PC-3 (cell line): ENCODE measurements around the gene THAP4. TPM values are rescaled to one million over a fixed set of nuclear protein-coding genes. Genes with fewer than 3 reads are reported as not detected.
A peak's percentile ranks its signal among the peaks of the same experiment; 100 is the strongest.

ENCODE experiments used
- ATAC-seq: fragments of 200-7000 bp; cut with Tn5 transposase; 2 replicates; pipeline ENCODE4 v1.9.1; 2020; ENCODE audit warnings: mild to moderate bottlenecking, moderate library complexity
- BruUV-seq: library from RNA; stranded (reverse); fragments of 400-500 nt; replicated peaks from 2 replicates; lab custom pipeline; 2021; lab: Mats Ljungman, UMichigan
- CTCF ChIA-PET: fragments of 300-600 bp; sonication (Branson Sonifier 250); formaldehyde crosslinking; loops from one replicate; lab custom pipeline; 2022; ENCODE audit warnings: antibody characterized with exemption; lab: Charles Lee
- POLR2A ChIA-PET: fragments of 300-600 bp; sonication (Branson Sonifier 250); formaldehyde crosslinking; loops from one replicate; lab custom pipeline; 2022; ENCODE audit warnings: antibody characterized with exemption; ENCODE audit not compliant: unreplicated experiment; lab: Charles Lee
- DNase-seq: peaks from one replicate; pipeline ENCODE4 v3.0.0-alpha.2; 2015
- H2AFZ ChIP-seq: fragments of 300-600 bp; sonication (generic); 2 replicates; pipeline ENCODE4 v1.6.0; 2016; ENCODE audit warnings: antibody characterized with exemption, low read length
- H3F3A ChIP-seq: fragments of 300-600 bp; sonication (generic); one replicate; pipeline ENCODE4 v1.6.0; 2017; ENCODE audit warnings: antibody characterized with exemption, low read length, control low read depth, mild to moderate bottlenecking; ENCODE audit not compliant: unreplicated experiment
- H3K27ac ChIP-seq: fragments of 300-600 bp; sonication (generic); 2 replicates; pipeline ENCODE4 v1.5.1; 2016; ENCODE audit warnings: mild to moderate bottlenecking, low read length
- H3K27me3 ChIP-seq: fragments of 300-600 bp; sonication (generic); 2 replicates; pipeline ENCODE4 v1.6.1; 2016; ENCODE audit warnings: low read length, mixed read lengths
- H3K36me3 ChIP-seq: fragments of 300-600 bp; sonication (generic); 2 replicates; pipeline ENCODE4 v1.6.1; 2016; ENCODE audit warnings: low read depth, mixed run types, low read length, mixed read lengths
- H3K4me1 ChIP-seq: fragments of 300-600 bp; sonication (generic); 2 replicates; pipeline ENCODE4 v1.5.1; 2016; ENCODE audit warnings: low read length; ENCODE audit not compliant: insufficient read depth
- H3K4me2 ChIP-seq: fragments of 300-600 bp; sonication (generic); 2 replicates; pipeline ENCODE4 v1.6.0; 2016; ENCODE audit warnings: low read length
- H3K4me3 ChIP-seq: fragments of 300-600 bp; sonication (generic); 2 replicates; pipeline ENCODE4 v1.5.1; 2016; ENCODE audit warnings: mild to moderate bottlenecking, low read length, mixed read lengths
- H3K79me2 ChIP-seq: fragments of 300-600 bp; sonication (generic); 2 replicates; pipeline ENCODE4 v1.6.1; 2017; ENCODE audit warnings: low read length, mixed read lengths
- H3K9ac ChIP-seq: fragments of 300-600 bp; sonication (generic); 2 replicates; pipeline ENCODE4 v1.6.0; 2016; ENCODE audit warnings: mild to moderate bottlenecking, low read length
- H3K9me2 ChIP-seq: fragments of 300-600 bp; sonication (generic); replicated peaks from 2 replicates; pipeline ENCODE4 v1.6.1; 2016; ENCODE audit warnings: mixed run types, low read length, mixed read lengths
- H3K9me3 ChIP-seq: fragments of 300-600 bp; sonication (generic); 2 replicates; pipeline ENCODE4 v1.6.1; 2016; ENCODE audit warnings: low read length, mixed read lengths
- H4K20me1 ChIP-seq: fragments of 300-600 bp; sonication (generic); 2 replicates; pipeline ENCODE4 v1.6.1; 2016; ENCODE audit warnings: low read length, mixed read lengths
- EZH2 ChIP-seq: fragments of 300-600 bp; sonication (generic); IDR thresholded peaks from one replicate; pipeline ENCODE4 v1.6.1; 2017; ENCODE audit warnings: antibody characterized with exemption, mild to moderate bottlenecking, low read length; ENCODE audit not compliant: unreplicated experiment
- EZH2phosphoT487 ChIP-seq: fragments of 300-600 bp; sonication (generic); IDR thresholded peaks from 2 replicates; pipeline ENCODE4 v1.6.1; 2018; ENCODE audit warnings: mild to moderate bottlenecking, antibody characterized with exemption, low read length, borderline replicate concordance
- intact Hi-C: fragments of 100-400 bp; cut with micrococcal nuclease; formaldehyde crosslinking; loops from 2 replicates; pipeline ENCODE4 v1.9.0; 2023
- total RNA-seq: library from RNA; depleted of rRNA; stranded (reverse); fragments of >200 nt; gene quantifications from 2 replicates; pipeline ENCODE4 v1.2.3, GENCODE V29; 2014
- TF ChIP-seq, protein P1 (sequence below): fragments of 300-600 bp; sonication (generic); conservative IDR thresholded peaks from 2 replicates; pipeline ENCODE4 v1.5.1; 2017; ENCODE audit warnings: antibody characterized with exemption, low read depth, mild to moderate bottlenecking, low read length

Gene THAP4
- total RNA-seq, 1 experiment from 2014 or later = 75.1 TPM

DNA sequence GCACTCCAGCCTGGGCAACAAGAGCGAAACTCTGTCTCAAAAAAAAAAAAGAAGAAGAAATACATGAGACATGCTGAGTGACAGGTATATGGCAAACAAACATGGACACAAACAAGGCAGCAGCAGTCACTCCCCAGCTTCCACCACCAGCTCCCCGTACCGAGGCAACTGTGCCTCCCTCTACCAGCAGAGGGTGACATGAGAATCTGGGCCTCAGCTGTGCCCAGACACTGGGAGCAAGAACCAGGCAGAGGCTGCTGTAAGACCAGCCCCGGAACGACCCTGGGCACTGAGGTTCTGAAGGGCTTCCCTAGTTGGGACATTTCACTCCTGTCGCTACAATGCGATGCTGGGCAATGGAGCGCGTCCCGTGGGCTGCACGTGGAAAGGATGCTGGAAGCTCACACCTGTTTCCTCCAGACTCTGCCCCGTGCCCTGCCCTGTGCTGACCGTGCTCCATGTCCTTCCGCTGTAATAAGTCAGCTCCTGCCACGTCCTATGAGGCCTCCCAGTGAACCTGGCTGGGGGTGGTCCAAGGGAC is 41.3 kb downstream of the THAP4 start:
- Histone ChIP-seq H3K4me3 (no peak overlapping the region), H3K79me2 (no peaks in the 10 kb centered on the region)
- ATAC-seq = peak; percentile 36; the same call in 1 of the 2 replicates

DNA sequence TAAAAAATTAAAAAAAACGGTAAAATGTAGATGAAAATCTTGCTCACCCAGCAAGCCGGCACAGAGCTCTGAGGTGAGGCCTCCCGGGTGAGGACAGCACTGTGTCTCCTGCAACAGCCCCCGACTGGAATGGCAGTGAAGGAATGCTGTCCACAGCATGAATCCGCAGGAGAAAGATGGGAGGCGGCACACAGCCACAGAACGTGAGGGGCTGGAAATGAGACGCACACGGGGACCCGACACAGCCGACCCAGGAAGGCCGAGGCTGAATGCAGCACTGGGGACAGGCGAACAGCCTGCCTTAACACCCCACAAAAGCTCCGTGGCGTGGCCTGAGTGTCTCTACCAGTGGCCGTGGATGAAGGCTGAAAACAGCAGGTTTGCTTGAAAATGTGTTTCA is 43.7 kb downstream of the THAP4 start:
- H3K9me3 ChIP-seq = no peaks in the 10 kb centered on the region
- no peak overlapping the region for H2AFZ ChIP-seq
- no peak overlapping the region for H3K4me3 ChIP-seq
- BruUV-seq = no TSS peak
- no peak for TF ChIP-seq EZH2
- TF ChIP-seq EZH2phosphoT487 = no peak
- TF ChIP-seq, protein P1, sequence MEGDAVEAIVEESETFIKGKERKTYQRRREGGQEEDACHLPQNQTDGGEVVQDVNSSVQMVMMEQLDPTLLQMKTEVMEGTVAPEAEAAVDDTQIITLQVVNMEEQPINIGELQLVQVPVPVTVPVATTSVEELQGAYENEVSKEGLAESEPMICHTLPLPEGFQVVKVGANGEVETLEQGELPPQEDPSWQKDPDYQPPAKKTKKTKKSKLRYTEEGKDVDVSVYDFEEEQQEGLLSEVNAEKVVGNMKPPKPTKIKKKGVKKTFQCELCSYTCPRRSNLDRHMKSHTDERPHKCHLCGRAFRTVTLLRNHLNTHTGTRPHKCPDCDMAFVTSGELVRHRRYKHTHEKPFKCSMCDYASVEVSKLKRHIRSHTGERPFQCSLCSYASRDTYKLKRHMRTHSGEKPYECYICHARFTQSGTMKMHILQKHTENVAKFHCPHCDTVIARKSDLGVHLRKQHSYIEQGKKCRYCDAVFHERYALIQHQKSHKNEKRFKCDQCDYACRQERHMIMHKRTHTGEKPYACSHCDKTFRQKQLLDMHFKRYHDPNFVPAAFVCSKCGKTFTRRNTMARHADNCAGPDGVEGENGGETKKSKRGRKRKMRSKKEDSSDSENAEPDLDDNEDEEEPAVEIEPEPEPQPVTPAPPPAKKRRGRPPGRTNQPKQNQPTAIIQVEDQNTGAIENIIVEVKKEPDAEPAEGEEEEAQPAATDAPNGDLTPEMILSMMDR = no peak
- ChIA-PET POLR2A (no interaction called here), CTCF (no interaction called here)
- H3K9ac ChIP-seq = no peak overlapping the region
- H3K9me2 ChIP-seq = no peaks in the 10 kb centered on the region
- H3K27ac ChIP-seq = no peak overlapping the region
- no peaks in the 10 kb centered on the region for H3K4me1 ChIP-seq
- 0 out of 2 replicates have a peak, but pooled peaks cover 2% of the 10 kb centered on the region for H3K79me2 ChIP-seq
- no peak for DNase-seq
- ATAC-seq = no peak
- H3F3A ChIP-seq = no peaks in the 10 kb centered on the region
- H4K20me1 ChIP-seq = no peaks in the 10 kb centered on the region
- peaks cover 7% of the 10 kb centered on the region for H3K36me3 ChIP-seq
- no peaks in the 10 kb centered on the region for H3K27me3 ChIP-seq
- intact Hi-C loops = no loop called here
- H3K4me2 ChIP-seq = no peak overlapping the region

More for the DNA sequence above, 41.3 kb downstream of the THAP4 start:
- POLR2A ChIA-PET = no interaction called here
- Histone ChIP-seq H3K9me3 (no peaks in the 10 kb centered on the region), H3K27me3 (no peaks in the 10 kb centered on the region), H4K20me1 (no peaks in the 10 kb centered on the region), H3K27ac (no peak overlapping the region), H2AFZ (no peak overlapping the region), H3K9ac (no peak overlapping the region), H3K9me2 (no peaks in the 10 kb centered on the region), H3K4me1 (no peaks in the 10 kb centered on the region), H3F3A (no peaks in the 10 kb centered on the region), H3K36me3 (peaks cover 4% of the 10 kb centered on the region; the same call in 1 of the 2 replicates), H3K4me2 (no peak overlapping the region)
- CTCF ChIA-PET = interaction anchor here (0.6 to 0.7 kb wide), 3 partner anchors 32 to 298 kb away, joined by 3 to 5 read pairs (median 3); no protein-coding TSS in a partner anchor
- DNase-seq = peak; percentile 25
- no TSS peak for BruUV-seq
- intact Hi-C loops = no loop called here
- TF ChIP-seq EZH2 = no peak
- TF ChIP-seq, protein P1 = peak; percentile 43; the same call in 1 of the 2 replicates
- no peak for TF ChIP-seq EZH2phosphoT487

DNA sequence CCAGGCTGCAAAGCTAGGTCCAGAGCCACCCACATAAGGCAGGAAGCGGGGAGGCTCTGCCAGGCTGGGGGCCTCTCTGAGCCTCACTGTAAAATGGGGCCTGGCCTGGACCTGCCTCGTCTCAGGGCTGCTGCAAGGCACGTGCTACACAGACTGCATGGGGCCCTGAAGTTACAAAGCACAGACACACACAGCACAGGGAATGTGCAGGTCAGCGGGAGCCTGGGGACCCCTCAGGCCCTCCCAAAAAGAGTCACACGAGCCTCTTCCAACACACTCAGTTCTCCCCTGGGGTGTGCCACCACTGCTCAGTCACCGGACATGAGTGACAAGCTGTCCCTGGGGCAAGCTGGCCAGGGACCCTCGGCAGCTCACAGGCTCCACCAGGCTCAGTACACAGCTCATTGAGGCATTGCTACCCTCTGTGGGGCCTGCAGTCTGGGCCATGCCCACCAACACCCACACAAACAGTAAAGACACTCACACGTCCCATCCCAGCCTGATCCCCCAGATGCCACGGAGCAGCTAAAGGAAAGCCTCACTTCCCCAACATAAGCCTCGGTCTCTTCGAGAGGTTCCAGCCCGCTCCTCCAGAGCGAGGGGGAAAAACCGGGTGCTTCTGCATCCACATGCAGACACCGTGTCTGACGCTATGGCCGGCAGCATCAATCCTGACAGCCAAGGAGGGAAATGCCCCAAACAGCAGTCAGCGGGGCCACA is 44.7 kb downstream of the THAP4 start:
- DNase-seq (no peak), ATAC-seq (no peak)
- Histone ChIP-seq H4K20me1 (no peaks in the 10 kb centered on the region), H3K27ac (no peak overlapping the region), H3K4me3 (no peak overlapping the region), H3K9me3 (no peaks in the 10 kb centered on the region), H3K4me1 (no peaks in the 10 kb centered on the region), H3K9me2 (no peaks in the 10 kb centered on the region), H3K4me2 (no peak overlapping the region), H3K9ac (no peak overlapping the region), H3K36me3 (peaks cover 13% of the 10 kb centered on the region), H3K27me3 (no peaks in the 10 kb centered on the region), H3K79me2 (0 out of 2 replicates have a peak, but pooled peaks cover 3% of the 10 kb centered on the region), H3F3A (no peaks in the 10 kb centered on the region), H2AFZ (no peak overlapping the region)
- BruUV-seq = no TSS peak
- intact Hi-C loops = no loop called here
- TF ChIP-seq, protein P1 = no peak
- TF ChIP-seq EZH2phosphoT487 (no peak), EZH2 (no peak)
- ChIA-PET POLR2A (no interaction called here), CTCF (no interaction called here)
